GM10248 (cell line): ENCODE measurements around the gene CD276.
"Not testable (repeated sequence)": the region's sequence is repeated elsewhere in the genome, so short reads cannot be mapped to it uniquely, and the experiment has no call there.

Source experiments
- CTCF ChIA-PET: fragments of 300-600 bp; sonication (Branson Sonifier 250); formaldehyde crosslinking; extraction: SDS; loops from one replicate; lab custom pipeline; 2021; ENCODE audit warnings: antibody characterized with exemption; lab: Yijun Ruan, JAX
- POLR2A ChIA-PET: fragments of 350-650 bp; sonication (Branson Sonifier 250); formaldehyde crosslinking; extraction: SDS; loops from one replicate; lab custom pipeline; 2020; ENCODE audit warnings: antibody characterized with exemption; lab: Yijun Ruan, JAX
- DNase-seq: peaks from one replicate; pipeline ENCODE4 v3.0.0; 2012; ENCODE audit errors: extremely low spot score
- TF ChIP-seq, protein P1 (sequence below): IDR thresholded peaks from 2 replicates; pipeline ENCODE4 v1.5.1; 2012; ENCODE audit warnings: mild to moderate bottlenecking, low read depth; ENCODE audit errors: extremely low read depth, missing control alignments, control extremely low read depth

Gene CD276

DNA sequence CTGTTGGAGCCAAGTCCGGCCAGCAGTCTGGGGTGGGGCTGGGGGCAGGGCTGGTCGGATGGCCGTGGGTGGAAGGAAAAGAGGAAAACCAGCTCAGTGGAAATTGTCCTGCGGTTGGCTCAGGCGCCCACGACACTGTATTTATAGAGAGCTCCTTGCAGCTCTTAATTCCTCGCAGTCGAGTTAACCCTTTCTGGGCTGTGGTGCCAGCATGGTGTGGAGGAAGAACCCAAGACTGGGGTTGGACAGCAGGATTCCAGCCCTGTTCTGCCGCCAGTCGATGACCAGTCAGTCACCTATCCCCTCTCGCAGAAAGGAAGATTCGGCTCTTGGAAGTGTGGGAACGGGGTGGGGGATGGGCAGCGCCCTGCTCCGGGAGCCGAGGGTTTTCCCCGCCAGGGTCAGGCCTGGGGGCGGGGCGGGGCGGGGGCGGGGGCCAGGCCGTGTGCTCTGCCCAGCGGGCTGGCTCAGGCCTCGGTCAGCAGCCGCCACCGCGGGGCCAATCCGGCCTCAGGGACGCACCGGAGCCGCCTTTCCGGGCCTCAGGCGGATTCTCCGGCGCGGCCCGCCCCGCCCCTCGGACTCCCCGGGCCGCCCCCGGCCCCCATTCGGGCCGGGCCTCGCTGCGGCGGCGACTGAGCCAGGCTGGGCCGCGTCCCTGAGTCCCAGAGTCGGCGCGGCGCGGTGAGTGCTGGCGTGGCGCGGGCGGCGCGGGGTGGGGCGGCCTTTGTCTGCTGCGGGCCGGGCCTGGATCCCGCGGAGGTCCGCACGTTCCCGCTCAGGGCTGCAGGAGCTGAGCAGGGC is at the start of gene CD276:
TSS of gene CD276 (plus strand) at position 607 of the 804 bp plus-strand sequence. CDS start 15,257 bp downstream, outside the sequence.
- TF ChIP-seq, protein P1, sequence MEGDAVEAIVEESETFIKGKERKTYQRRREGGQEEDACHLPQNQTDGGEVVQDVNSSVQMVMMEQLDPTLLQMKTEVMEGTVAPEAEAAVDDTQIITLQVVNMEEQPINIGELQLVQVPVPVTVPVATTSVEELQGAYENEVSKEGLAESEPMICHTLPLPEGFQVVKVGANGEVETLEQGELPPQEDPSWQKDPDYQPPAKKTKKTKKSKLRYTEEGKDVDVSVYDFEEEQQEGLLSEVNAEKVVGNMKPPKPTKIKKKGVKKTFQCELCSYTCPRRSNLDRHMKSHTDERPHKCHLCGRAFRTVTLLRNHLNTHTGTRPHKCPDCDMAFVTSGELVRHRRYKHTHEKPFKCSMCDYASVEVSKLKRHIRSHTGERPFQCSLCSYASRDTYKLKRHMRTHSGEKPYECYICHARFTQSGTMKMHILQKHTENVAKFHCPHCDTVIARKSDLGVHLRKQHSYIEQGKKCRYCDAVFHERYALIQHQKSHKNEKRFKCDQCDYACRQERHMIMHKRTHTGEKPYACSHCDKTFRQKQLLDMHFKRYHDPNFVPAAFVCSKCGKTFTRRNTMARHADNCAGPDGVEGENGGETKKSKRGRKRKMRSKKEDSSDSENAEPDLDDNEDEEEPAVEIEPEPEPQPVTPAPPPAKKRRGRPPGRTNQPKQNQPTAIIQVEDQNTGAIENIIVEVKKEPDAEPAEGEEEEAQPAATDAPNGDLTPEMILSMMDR = no peak
- peak; percentile 78 for DNase-seq
- ChIA-PET POLR2A (no interaction called here), CTCF (interaction anchor here (0.8 to 15.1 kb wide), 5 partner anchors 15 to 147 kb away, joined by 3 to 392 read pairs (median 5); no protein-coding TSS in a partner anchor)

DNA sequence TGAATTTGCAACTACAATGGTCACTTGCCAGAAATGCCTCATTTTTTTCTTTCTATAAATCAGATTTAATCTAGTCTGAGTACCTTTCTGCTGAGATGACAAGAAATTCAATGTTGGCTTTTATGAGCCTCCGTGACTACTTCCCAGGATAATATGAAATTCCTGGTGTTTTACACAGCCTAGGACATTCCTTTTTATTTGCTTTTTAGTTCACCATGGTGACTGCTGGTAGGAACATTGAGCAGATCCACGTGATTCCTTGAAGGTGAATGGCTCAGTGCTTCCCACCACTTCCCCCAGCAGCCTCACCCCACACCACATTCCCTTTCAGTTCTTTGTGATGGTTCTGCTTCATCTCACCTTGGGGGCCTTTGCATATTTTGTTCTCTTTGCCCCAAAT is 46.7 kb upstream of the CD276 start:
- TF ChIP-seq, protein P1 = no peak

DNA sequence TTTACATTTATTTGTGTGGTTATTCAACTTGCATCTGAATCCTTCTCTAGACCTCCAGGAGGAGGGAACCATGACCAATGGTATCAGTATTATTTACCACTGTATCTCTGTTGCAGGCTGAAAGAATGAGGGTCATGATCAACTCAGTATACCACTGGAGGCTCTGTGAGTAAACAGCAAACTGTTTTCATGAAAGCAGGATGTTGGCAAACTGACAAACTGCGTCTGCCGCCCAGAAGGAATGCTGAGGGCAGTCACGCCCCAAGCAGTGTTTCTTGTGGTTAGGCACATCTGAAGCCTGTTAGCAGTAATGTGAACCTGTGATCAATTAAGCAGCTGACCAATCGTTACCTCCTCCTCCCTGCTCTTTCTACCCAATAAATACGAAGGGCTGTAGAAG is 44.7 kb upstream of the CD276 start:
- DNase-seq, POLR2A ChIA-PET: not testable (repeated sequence)
- CTCF ChIA-PET = interaction anchor here (1.3 to 6.8 kb wide), 4 partner anchors 9 to 79 kb away, joined by 4 to 38 read pairs (median 6); no protein-coding TSS in a partner anchor

More for the DNA sequence above, 46.7 kb upstream of the CD276 start:
- DNase-seq = no peak
- CTCF ChIA-PET = interaction anchor here (0.6 to 11.9 kb wide), 28 partner anchors 9 to 354 kb away, joined by 3 to 182 read pairs (median 12); partner anchors contain the start of gene CD276
- POLR2A ChIA-PET = no interaction called here

DNA sequence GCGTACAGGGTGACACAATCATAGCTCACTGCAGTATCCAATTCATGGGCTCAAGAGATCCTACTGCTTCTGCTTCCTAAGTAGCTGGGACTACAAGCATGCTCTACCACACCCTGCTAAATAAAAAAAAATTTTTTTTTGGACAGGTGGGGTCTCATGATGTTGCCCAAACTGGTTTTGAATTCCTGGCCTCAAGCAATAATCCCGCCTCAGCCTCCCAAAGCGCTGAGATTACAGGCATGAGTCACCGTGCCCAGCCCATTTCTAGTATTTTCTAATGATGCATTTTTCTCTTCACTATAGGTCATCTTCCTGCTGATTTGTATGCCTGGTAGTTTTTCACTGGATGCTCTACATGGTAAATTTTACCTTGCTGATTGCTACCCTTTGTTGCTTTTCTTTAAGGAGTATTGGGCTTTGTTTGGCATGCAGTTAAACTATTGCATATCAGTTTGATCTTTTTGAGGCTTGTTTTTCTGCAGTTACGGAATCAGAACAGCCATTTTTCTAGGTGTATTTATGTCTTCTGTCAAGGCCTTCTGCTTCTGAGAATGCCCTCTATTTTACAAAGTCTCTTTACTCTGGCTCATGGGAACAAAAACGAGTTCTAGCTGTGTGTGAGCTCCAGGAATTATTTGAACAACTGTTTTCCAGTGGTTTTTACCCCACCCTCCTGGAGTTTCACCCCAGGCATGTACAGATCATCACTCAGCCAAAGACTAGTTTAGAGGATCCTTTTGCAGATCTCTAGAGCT is 36.7 kb upstream of the CD276 start:
- DNase-seq = no peak
- TF ChIP-seq, protein P1 = no peak
- POLR2A ChIA-PET = no interaction called here
- CTCF ChIA-PET = interaction anchor here (0.7 to 4.8 kb wide), 3 partner anchors 11 to 87 kb away, joined by 3 to 38 read pairs (median 4); no protein-coding TSS in a partner anchor

DNA sequence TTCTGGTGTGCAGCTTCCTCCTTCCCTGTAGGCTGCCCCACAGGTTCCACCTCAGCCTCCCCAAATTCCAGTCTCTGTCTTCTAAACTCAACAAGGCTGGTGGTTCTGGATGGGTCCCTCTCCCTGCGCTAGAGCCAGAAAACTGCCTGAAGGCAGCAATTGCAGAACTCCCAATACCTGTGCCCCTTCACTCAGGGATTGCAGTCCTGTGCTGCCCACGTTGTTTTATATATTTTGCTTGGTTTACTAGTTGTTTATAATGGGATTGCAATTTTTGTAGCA is 36.2 kb upstream of the CD276 start:
- TF ChIP-seq, protein P1 = no peak
- DNase-seq = no peak
- ChIA-PET POLR2A (no interaction called here), CTCF (interaction anchor here (1.3 to 4.8 kb wide), 2 partner anchors 12 to 29 kb away, joined by 4 to 38 read pairs; no protein-coding TSS in a partner anchor)

DNA sequence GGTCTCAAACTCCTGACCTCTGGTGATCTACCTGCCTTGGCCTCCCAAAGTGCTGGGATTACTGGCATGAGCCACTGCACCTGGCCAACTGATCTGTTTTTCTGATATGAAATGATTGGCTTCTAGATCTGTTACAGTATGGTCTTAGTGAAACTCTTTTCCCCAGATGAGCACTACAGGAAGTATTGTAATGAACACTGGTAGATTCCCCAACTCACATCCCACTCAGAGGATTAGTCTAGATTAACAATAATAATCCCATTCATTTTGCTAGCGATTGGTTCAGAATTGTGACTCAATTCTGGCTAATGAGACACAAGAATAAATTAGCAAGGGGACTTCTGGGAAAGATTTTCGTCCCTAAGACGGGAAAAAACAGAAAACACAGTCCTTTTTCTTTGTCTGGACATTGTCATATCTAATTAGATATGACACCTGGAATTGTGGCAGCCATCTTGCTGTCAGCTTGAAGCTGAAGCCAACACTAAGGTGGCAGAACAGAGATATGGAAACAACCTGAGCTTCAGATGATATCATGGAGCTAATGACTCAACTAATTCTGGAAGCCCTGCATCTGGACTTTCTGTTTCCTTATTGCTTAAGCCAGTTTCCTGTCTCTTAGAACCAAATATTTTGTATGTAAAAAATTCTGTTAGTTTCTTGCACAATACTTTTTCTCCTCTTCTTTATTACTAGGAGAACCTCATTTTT is 33.6 kb upstream of the CD276 start:
- DNase-seq = peak; percentile 47
- POLR2A ChIA-PET = no interaction called here
- TF ChIP-seq, protein P1 = no peak
- CTCF ChIA-PET = interaction anchor here (1.2 to 2.8 kb wide), 3 partner anchors 15 to 50 kb away, joined by 3 to 28 read pairs (median 4); no protein-coding TSS in a partner anchor
